ENCODE results near the gene ERC2.
"Not testable (repeated sequence)": the region's sequence is repeated elsewhere in the genome, so short reads cannot be mapped to it uniquely, and the experiment has no call there.

ERC2 gene

DNA sequence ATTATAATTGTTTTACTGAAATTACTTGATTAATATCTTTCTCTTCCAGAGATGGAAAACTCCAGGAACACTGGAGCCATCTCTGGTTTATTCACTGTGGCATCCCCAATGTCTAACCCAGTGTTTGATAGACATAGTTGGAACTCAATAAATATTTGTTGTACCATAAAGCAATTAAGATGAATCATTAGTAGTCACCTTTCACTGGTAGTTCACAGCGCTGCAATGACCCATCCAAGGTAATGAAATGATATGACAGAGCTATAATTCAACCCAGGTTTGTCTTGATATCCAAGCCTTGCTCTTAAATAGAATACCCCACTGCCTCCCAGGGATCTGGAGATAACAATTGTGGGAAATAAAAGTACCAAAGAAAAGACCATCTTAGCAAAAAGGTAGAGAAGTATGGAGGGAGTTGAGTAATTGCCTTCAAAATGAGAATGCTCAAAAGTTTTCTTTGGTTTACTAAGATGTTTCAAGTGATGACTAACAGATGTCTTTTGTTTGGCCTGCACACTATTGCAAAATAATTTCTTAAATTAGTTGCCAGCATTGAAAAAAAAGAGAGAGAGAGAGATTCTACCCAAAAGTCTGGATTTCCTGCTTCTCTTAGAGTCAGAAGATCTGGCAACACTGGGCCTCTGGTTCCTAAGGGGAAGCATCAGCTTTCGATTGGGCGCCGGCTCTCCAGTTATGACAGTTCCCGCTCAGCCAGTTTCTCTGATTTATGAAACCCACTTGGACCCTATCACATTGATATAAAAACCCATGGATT, 348.5 kb downstream of the ERC2 start:
- no peak for DNase-seq (ENCODE audit: low spot score)

DNA sequence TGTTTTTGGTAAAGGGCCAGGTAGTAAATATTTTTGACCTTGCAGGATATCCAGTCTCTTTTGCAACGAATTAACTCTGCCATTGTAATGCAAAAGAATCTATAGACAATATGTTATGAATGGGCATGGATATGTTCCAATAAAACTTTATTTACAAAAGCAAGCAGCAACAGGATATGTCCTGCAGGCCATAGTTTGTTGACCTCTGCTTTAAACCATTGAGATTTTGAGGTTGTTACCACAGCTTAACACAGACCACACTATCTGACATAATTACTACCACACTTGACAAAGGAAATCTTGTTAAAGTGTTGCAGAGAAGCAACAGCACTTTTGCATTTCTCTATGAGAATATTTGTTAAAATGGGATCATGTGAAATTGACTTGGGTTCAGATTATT, 349.3 kb downstream of the ERC2 start:
- no peak for DNase-seq (ENCODE audit: low spot score)

DNA sequence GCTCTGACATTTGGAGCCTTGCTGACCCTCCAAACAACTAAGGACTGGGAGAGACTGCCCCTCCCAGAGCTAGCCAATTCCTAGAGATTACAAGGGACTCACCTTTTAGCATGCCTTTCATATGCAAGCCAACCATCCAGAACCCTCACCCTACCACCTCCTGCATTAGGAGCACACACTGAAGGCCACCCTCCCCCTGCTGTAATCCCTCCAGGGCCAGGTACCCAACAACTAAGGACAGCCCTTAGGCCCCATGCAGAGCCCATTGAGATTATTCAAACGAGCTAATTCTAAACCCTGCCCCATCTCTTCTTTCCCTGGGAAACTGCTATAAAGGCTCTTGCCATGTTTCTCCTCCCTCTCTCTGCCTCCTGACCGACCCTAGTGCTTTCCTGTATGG, 352.6 kb downstream of the ERC2 start:
- DNase-seq (ENCODE audit: low spot score), result no peak

DNA sequence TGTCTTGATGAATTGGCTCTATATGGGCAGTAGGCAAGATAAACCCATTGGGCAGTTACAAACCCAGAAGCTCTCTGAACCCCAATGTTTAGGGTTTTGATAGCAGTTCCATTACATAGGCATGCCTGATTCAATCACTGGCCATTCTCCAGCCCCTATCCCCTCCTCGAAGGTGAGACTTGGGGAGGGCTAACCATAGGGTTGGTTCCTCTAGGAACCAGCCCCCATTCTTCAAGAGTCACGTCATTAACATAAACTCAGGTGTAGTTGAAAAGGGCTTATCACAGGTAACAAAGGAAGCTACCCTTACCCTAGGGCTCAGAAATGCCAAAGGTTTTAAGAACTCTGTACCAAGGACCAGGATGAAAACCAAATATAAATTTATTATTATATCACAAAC, 353.1 kb downstream of the ERC2 start:
- DNase-seq (ENCODE audit: low spot score), result no peak

DNA sequence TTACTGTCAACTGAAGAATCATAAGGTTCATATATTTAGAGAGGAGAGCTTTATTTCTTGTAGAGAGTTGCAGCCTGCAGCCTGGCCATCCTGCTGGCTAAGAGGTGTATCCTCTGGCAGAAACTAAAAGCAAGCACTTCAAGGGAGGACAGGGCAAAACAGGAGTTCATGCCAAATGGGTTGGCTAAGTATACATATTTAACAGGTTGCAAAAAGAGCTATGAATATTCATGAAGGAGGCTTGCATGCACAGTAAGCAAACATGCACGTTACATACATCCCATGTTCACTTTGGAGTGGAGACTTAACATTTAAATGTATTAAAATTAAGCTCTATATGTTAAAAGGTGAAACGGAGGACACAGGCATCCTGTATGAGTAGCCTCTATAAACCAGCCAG, 354.4 kb downstream of the ERC2 start:
- no peak for DNase-seq (ENCODE audit: low spot score)

DNA sequence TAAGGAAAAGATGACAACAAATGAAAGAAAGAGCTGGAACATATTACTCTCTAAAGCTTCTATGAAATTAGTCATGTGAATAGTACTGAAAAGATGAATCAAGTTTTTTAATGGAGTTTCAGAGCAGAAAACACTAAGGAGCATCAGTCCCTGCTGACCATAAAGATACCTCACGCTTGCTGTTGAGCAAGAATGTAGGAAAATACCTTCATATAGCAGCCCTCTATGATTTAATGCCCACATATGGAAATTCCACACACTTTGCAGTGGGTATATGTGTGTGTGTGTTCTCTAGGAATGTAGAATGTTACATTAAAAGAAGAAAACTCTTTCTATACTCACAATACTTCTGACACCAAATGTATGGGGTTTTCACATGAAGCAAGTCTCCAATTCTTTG, 355.0 kb downstream of the ERC2 start:
- no peak for DNase-seq (ENCODE audit: low spot score)

DNA sequence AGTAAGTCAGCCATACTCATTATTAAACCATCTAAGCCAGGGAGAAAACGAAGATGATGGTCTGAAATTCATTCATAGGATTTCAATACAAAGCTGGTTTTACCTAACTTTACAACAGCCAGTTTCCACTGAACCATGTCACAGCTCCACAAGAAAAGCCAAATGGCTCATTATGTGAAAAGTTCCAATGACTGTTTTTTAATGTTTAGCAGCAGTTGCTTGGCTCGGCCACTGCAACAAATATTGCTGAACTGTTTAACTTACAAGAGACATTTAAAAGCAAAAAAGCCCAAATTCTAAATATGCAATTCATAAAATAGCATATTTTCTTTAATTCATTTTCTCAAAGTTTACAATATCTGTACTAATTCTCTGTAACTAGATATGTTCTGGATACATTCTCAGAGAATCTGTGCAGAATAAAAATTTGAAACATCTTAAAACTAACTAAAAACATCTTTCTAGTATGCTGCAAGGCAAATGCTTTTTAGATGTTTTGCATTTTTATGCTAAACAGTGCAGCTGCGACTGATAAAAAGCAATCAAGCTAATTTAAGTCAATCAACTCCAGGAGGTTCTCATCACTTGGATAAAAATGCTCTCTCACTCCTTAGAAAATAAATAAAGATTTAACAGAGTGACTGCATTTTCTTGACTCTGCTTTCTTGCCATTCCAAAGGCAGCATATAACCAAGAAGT, 356.5 kb downstream of the ERC2 start:
- no peak for DNase-seq (ENCODE audit: low spot score)

DNA sequence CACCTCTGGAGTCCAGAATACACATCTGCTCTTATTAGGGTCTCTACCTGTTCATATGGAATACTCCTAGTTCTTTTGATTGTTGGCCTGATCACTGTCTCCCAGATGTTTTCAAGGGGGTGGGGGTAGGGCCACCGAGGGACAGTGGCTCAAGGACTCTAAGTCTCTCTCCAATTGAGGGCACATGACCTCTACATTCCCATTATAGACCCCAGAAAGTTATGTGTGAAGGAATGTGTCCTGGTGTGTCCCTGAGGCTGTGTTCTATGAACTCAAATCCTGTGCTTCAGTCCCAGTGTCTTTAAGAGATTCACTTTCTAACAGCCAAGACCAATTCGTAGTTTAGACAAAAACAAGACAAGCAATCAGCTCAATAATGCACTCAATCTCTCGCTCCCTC, 357.4 kb downstream of the ERC2 start:
- DNase-seq (ENCODE audit: low spot score), result no peak

DNA sequence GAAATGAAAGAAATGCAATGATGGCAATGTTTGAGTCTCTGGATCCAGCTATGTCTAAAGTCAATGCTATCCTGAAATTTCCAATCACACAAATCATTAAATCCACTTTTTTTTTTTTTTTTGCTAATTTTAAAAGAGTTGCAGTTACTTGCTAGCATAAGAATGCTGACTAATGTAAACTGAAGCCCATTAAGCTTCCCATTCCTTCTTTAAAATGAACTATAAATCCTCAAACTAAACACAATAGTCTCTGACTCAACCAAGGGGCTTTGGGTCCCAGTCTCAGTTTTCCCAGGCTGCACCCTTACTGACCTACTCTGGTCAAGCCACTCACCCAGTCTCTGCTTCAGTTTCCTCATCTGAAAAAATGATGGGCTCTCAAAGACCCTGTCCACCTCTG, 361.1 kb downstream of the ERC2 start:
- DNase-seq (ENCODE audit: low spot score), result no peak

DNA sequence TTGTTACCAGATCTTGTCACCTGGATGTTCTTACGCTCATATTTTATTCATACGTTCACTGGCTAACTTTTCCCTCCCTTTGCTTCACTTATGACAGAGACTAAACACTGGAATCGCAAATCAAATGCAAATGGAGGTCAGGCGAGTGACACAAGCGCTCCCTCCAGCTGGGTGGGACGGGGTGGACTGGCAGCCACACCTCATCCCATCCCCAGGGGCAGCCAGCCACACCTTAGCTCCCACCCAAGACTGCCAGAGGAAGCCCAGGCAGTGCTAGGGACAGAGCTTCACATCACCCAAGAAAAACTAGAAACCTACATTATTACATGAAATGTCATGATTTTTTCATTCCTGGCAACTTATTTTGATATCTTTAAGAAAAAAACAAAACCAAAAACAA, 366.2 kb downstream of the ERC2 start:
- no peak for DNase-seq (ENCODE audit: low spot score)

DNA sequence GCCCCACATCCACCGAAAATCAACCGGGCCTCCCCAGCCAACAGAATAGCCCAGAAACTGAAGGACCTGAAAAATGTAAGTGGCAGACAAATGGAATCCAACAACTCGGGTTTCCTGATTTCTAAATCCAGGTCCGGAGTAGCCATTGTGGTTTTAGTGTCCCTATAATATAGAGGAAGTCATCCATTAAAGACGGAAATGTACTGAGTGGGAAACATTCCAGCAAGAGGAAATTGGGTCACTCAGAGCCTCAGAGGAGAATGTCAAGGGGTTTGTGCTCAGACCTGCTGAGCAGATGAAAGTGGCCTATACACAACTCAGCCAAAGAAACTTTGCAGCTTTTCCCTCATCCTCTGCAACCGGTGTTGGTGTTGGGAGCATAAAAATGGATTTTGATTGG, 366.7 kb downstream of the ERC2 start:
- DNase-seq (ENCODE audit: low spot score), result no peak

DNA sequence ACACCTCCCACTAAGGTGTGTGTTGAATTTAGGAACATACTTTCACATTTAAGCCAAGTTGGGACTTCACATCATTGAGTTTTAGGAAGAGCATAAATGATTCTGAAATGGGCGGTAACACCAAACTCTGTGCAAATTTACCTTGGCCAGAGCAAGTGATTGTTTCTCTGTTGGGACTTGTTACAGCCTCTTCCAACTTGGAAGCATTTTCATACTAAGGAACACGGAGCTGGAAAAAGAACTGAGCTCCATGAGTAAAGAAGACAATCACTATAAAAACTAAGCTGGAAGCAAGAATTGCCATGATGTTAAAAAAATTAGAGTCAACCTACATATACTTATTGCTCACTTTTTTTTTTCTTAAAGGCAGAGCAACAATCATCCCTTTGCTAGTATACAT, 371.3 kb downstream of the ERC2 start:
- no peak for DNase-seq (ENCODE audit: low spot score)

DNA sequence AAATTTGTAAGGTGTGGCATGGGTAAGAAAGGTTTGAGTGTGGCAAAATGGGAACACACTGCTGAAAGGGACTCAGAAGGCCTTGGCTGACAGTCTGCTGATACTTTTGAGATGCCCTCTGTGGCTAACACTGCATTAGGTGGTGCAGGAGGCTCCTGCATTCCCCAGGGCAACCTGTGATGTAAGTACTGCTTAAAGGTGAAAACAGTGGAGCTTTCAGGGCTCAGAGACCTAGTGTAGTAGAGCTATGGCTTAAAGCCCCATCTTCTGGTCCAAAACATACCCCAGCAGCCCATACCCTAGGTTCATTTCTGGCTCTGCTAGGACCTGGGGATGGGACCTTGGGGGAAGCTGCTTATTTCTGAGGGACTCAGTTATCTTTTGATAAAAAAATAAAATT, 374.1 kb downstream of the ERC2 start:
- DNase-seq (ENCODE audit: low spot score), result no peak

DNA sequence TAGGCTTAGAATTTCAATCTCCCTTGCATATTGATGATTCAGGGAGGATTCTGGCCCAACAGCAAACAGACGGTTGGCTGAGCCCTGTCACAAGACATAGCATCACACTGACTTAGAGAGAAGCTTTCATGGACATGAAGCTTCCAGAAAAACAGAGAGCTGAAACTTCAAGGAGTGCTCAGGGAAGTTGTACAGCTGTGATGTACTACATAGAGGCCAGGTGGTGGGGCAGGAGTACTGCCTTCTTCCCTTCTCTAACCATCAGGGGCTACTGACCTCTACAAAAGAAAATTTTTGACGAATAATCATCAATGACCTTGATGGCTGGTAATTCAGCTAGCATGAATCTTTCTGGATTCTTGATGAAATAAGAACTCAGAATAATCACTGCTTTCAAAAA, 378.5 kb downstream of the ERC2 start:
- DNase-seq (ENCODE audit: low spot score), result no peak

DNA sequence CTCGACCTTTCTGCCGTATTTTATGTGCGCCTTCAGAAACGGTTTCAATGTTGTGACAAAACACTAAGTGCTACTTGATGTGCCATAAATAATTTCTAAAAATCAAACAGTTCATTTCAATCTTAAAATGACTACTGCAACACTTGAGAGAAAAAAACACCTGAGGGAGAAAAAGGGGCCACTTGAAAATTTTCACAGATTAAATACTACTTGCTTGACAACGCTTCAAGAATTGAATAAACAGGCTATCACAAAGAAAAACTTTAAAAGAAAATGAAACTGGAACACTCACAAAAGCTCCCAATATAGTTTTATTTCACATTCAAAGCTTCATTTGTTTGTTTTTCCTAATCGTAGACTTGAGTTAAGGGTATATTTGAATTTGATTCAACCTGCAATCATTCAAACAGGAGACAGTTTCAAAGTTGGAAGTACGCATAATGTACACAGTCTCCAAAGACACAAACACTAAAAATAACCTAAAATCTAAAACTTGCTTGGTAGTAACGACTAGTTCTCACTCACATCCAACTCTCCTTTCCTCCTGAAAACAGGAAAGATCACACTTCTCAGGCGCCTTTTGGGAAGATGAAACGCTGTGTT, 380.7 kb downstream of the ERC2 start:
- no peak for DNase-seq (ENCODE audit: low spot score)

DNA sequence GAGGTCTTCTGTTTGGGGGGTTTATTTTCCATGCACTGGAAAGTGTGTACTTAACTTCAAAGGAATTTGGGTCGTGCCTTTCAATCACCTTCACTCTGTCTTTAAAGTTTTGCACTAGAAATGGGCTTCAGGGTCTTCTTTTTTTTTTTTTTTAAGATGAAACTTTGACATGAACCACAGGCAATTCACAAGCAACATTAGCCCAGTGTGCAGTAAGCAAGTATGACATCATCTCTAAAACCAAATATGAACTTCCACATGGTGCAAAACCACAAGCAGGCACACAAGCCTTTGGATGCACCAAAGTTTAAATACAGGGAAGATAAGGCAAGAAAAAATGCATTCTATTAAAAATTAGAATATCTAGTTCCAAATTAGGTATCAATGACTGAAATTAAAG, 381.9 kb downstream of the ERC2 start:
- no peak for DNase-seq (ENCODE audit: low spot score)

DNA sequence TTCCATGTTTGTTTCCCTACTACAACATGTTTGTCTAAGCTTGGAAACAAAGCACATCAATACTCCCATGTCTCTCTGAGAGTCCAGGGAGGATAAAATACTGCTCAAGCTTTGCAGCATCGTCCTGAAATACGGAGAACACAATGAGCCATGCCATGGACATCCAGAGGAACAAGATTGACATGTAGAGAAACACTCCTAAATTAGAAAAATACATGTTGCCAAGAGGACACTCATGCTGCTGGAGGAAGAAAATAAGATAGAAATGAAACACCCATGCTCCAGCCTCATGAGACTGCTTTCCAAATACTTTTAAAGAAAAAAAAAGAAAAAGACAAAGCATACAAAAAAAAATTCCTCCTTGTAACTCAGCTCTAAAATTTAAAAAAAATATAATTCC, 387.0 kb downstream of the ERC2 start:
- DNase-seq (ENCODE audit: low spot score), result no peak

DNA sequence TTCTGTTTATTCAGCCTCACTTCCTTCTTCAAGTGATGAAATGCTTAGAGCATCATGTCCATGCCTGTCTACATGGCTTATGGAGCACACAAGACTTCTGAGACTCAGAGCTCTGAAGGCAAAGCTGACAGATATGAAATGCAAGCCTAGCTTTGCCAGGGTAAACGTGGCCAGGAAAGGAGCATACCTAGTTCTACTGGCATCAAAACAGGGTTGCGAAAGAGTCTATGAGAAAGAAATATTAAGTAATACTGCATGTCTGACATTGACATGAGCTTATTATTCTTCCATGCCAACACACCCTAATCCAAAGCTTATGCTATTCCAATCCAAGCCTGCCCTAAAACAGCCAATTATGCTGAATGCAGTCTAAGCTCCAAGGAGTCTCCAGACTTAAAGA, 391.5 kb downstream of the ERC2 start:
- DNase-seq (ENCODE audit: low spot score), result no peak

DNA sequence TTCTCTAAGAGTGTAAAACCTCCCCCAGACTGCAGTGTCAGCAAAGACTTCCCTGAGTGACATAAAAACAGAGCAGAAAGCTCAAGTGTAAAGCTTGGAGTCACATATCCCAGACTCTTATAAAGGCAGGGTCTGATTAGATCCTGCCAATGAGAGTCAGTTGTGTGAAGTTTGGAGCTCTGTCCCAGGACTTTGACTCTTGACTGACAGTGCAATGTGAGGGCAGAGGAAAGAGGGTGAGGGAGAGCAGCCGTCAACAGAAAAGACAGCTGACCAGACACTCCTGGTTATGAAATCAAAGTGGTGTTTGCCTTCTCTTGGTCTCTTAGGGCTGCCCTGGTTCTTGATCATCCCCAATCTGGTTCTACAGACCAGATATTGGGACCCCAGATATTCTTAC, 393.2 kb downstream of the ERC2 start:
- DNase-seq (ENCODE audit: low spot score), result no peak

DNA sequence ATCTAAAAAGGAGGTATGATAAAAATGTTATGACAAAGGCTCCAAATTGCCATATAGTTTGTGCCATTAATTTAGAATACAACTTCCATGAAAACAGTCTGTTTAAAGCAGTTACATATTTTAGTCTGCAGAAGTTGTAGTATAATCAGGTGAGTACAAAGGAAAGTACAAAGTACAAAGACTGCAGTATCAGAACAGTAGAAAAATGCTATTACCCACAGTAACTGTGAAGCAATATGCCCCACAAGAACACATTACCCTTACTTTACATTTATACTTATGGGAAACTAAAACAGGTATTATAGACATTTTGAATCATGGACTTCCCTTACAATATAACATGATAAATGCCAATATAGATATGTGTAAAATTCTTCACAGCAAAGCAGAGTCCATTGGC, 398.5 kb downstream of the ERC2 start:
- no peak for DNase-seq (ENCODE audit: low spot score)

DNA sequence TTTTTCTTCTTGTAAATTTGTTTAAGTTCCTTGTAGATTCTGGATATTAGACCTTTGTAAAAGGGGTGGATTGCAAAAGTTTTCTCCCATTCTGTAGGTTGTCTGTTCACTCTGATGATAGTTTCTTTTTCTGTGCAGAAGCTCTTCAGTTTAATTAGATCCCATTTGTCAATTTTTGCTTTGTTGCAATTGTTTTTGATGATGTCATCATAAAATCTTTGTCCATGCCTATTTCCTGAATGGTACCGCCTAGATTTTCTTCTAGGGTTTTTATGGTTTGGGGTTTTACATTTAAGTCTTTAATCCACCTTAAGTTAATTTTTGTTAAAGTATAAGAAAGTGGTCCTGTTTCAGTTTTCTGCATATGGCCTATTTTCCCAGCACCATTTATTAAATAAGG, 401.9 kb downstream of the ERC2 start:
- not testable (repeated sequence) for DNase-seq (ENCODE audit: low spot score)

DNA sequence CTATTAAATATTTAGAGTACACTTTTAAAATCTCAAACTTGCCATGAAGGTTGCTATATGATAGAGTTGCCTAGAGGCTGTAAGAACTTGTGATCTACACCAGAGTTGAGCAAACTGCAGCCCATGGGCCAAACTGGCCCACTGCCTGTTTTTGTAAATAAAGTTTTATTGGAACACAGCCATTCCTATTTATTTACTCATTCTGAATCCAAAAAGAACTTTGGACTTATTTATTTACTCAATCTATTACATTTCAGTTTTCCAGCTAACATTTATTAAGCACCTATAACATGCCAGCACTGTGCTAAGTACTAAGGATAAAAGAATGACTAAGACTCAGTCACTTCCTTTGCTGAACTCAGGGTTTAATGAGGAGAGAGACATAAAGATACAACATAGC, 403.6 kb downstream of the ERC2 start:
- no peak for DNase-seq (ENCODE audit: low spot score)

DNA sequence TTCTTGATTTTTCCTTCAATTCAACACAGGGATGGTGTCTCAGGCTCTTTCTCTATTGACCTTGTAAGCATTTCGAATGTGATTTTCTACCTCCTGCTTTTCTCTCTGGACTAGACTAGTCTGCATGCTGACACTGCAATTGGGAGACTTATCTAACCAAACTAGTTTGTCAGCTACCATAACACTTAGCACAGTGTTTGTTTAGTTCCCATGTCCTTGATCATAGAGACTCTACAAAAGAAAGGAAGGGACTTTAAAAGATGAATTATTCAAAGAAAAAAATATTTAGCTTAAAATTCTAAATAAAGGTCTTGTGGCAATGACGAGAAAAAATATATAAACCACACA, 407.0 kb downstream of the ERC2 start:
- DNase-seq (ENCODE audit: low spot score), result no peak

All from hematopoietic multipotent progenitor cell treated with erythropoietin and hydrocortisone succinate and interleukin-3 and kit ligand, for 17 days (in vitro differentiated cells).